NCI-H2029 (cell line): ENCODE results near the gene PTGER4.
"Not testable (repeated sequence)": the region's sequence is repeated elsewhere in the genome, so short reads cannot be mapped to it uniquely, and the experiment has no call there.

Experiments
- DNase-seq: peaks from one replicate; lab custom pipeline; 2025; lab: John Stamatoyannopoulos, UW

The PTGER4 gene

GRCh38 chr5:40689438-40689837 lies 9.7 kb downstream of the PTGER4 start:
- no peak for DNase-seq

GRCh38 chr5:40690267-40690666 lies 10.6 kb downstream of the PTGER4 start:
- no peak for DNase-seq

GRCh38 chr5:40691894-40692293 lies 12.2 kb downstream of the PTGER4 start:
- DNase-seq: no peak

- no peak for DNase-seq
Observed at GRCh38 chr5:40694433-40694832, 14.7 kb downstream of the PTGER4 start.

GRCh38 chr5:40700116-40700782 lies 20.5 kb downstream of the PTGER4 start:
- no peak for DNase-seq

- not testable (repeated sequence) for DNase-seq
Observed at GRCh38 chr5:40702027-40702426, 22.3 kb downstream of the PTGER4 start.

- DNase-seq: not testable (repeated sequence)
Observed at GRCh38 chr5:40705484-40705883, 25.8 kb downstream of the PTGER4 start.

GRCh38 chr5:40710575-40710974 lies 30.9 kb downstream of the PTGER4 start:
- not testable (repeated sequence) for DNase-seq

- no peak for DNase-seq
Observed at GRCh38 chr5:40714001-40714400, 34.3 kb downstream of the PTGER4 start.

GRCh38 chr5:40716000-40716399 lies 36.3 kb downstream of the PTGER4 start:
- DNase-seq: no peak

- no peak for DNase-seq
Observed at GRCh38 chr5:40716590-40716989, 36.9 kb downstream of the PTGER4 start.

- DNase-seq: no peak
Observed at GRCh38 chr5:40717281-40717680, 37.6 kb downstream of the PTGER4 start.

- no peak for DNase-seq
Observed at GRCh38 chr5:40720069-40720468, 40.4 kb downstream of the PTGER4 start.

- DNase-seq: not testable (repeated sequence)
Observed at GRCh38 chr5:40722497-40722911, 42.8 kb downstream of the PTGER4 start.

- DNase-seq: no peak
Observed at GRCh38 chr5:40733434-40733833, 53.7 kb downstream of the PTGER4 start.

GRCh38 chr5:40733879-40734563 lies 54.3 kb downstream of the PTGER4 start:
- DNase-seq: no peak

GRCh38 chr5:40734986-40735385 lies 55.3 kb downstream of the PTGER4 start:
- no peak for DNase-seq

- DNase-seq: no peak
Observed at GRCh38 chr5:40735609-40736008, 55.9 kb downstream of the PTGER4 start.

GRCh38 chr5:40736103-40736875 lies 56.6 kb downstream of the PTGER4 start:
- DNase-seq: no peak

- no peak for DNase-seq
Observed at GRCh38 chr5:40738502-40738901, 58.8 kb downstream of the PTGER4 start.
